GM12874 (cell line): ENCODE data around the gene PDZD2.

ENCODE experiments used
- TF ChIP-seq, protein P1 (sequence below): IDR thresholded peaks from 2 replicates; pipeline ENCODE4 v1.5.1; 2011; ENCODE audit warnings: low read depth, mild to moderate bottlenecking, control low read depth, low read length, moderate library complexity; ENCODE audit not compliant: insufficient read depth

The PDZD2 gene

DNA sequence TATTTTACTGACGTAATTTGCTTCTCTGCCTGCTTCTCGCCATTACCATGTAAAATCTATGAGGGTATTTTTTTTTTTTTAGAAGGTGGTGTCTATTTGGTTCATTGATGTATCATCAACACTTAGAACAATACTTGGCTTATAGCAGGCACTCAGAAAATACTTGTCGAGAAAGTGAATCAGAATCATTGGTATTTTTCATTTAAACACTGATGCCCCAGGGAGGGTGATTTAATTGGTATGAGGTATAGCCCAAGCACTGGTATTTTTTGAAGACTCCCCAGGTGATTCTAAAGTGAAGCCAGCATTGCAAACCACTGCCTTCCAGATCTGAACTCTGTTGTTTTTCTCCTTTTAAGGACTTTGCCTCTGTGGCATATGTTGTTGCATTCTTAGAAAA is 16.6 kb downstream of the PDZD2 start:
- TF ChIP-seq, protein P1, sequence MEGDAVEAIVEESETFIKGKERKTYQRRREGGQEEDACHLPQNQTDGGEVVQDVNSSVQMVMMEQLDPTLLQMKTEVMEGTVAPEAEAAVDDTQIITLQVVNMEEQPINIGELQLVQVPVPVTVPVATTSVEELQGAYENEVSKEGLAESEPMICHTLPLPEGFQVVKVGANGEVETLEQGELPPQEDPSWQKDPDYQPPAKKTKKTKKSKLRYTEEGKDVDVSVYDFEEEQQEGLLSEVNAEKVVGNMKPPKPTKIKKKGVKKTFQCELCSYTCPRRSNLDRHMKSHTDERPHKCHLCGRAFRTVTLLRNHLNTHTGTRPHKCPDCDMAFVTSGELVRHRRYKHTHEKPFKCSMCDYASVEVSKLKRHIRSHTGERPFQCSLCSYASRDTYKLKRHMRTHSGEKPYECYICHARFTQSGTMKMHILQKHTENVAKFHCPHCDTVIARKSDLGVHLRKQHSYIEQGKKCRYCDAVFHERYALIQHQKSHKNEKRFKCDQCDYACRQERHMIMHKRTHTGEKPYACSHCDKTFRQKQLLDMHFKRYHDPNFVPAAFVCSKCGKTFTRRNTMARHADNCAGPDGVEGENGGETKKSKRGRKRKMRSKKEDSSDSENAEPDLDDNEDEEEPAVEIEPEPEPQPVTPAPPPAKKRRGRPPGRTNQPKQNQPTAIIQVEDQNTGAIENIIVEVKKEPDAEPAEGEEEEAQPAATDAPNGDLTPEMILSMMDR, result no peak

DNA sequence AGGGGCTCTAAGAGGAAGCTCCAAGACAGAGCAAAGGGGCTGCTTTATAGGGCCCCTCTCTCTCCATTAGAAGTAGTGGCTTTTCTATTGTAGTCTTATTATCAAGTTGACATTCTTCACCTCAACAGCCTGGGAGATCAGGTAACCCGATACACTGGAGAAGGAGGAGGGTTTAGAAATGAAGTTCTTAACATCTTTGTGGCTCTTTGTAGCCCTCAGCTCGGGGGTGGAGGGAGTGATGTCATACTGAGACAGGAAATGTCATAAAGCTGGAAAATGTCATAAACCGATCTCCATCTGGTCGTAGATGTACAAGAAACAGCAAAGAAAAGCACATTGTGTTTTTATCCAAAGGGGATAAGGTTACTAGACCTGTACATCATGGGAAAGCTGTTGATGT is 17.9 kb downstream of the PDZD2 start:
- TF ChIP-seq, protein P1, result no peak

DNA sequence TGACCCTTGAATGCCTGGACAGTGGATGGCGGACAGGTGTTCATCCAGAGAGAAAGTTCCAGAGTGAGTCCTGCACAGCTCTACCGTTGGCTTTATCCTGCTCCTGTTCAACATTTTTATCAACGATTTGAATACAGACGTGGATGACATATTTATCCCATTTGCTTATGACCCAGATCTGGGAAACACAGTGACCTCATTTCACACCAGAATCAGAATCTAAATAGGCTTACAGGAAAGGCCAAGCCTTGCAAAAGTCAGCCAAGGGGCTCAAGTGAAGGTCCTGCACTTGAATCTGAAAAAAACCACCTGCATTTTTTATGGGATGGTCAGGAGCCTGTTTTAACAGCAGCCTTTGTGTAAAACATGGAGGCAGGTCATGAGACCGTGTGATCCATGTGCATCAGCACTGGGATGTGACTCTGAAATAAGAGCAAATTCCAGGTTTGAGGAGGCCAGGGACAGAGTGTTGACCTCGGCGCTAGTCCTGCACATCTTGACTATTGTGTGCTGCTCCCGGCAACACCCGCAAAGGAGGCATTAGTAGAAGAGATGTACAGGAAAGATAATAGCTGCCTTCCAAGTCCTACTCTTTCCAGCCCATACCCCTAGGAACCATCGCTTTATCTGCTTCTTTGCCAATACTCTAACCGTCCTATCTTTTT is 18.5 kb downstream of the PDZD2 start:
- TF ChIP-seq, protein P1, result no peak

DNA sequence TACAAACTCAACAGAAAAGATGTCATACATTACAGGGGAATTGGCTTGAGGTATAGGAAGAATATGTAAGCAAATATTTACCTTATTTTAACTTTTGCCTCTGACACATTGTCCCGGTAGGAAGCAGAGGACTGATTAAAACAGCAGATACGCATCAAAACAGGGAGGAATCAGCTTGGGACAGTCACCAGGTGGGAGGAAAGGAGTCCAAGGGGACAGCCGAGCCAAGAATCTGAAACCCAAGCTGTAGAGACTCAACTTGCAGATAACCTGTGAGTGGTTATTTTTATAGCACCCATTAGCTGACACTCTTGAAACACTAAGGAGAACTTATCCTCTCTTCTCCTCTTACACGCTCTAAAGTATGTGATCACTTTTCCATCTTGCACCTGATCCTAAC is 22.3 kb downstream of the PDZD2 start:
- TF ChIP-seq, protein P1, result no peak

DNA sequence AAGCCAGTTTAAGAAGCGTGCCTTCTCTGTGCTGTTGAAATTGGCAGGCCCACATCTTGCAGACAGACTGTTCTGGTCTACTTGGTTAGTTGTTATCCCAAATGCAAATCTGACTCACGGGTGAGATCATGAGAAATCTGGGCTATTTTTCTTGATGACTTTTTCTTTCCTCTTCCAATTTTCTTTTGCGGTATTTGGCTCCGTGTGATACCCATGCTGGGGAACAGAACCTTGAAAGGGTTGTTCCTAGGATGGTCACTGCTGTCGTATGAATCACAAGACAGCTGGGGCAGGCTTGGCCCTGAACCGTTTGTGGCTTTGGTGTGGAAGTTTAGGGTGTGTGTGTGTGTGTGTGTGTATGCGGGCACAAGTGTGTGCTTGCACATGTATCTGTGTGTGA is 24.6 kb downstream of the PDZD2 start:
- TF ChIP-seq, protein P1, result no peak

DNA sequence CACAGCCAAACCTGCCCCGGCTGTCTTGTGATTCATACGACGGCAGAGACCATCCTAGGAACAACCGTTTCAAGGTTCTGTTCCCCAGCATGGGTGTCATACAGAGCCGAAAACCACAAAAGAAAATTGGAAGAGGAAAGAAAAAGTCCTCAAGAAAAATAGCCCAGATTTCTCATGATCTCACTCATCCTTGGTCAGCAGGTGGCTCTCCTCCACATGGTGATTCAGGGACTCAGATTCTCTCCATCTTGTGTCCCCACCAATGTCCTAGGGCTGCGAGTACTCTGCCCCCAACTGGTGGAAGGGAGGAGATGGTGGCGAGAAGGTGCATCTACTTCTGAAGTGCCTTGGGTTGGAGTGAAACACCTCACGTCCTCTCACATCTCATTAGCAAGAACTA is 25.6 kb downstream of the PDZD2 start:
- TF ChIP-seq, protein P1, result peak; percentile 42

DNA sequence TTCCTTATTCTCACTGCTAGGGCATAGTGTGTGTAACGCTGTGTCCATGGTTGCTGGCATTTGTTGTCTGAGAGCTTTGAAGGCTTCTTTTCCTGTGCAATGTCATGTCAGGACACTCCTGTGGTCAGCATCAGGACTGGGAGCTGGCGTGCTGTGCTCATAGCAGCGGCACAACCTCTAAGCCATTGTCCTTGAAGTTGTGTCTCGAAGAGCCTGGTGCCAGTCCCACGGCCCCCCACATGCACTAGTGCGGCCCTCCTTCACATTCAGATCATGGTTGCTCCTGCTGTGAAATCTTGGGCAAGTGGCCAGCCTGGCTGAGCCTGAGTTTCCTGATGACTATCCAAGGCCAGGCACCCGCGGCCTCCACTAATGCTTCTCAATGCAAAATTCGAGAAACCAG is 32.4 kb downstream of the PDZD2 start:
- TF ChIP-seq, protein P1, result no peak
